Left ventricle myocardium superior (tissue), 1 donor: ENCODE data around the gene ELK3. TPM values are rescaled to one million over a fixed set of nuclear protein-coding genes. Genes with fewer than 3 reads are reported as not detected.
A peak's percentile ranks its signal among the peaks of the same experiment; 100 is the strongest.

Experiments
- ATAC-seq: fragments of 200-7000 bp; cut with Tn5 transposase; one replicate; pipeline ENCODE4 v1.9.1; 2020; ENCODE audit warnings: mild to moderate bottlenecking, moderate library complexity
- DNase-seq: peaks from one replicate; pipeline ENCODE4 v3.0.0-alpha.2; 2020
- intact Hi-C: fragments of 100-400 bp; cut with micrococcal nuclease; formaldehyde crosslinking; loops from one replicate; pipeline ENCODE4 v1.11.0; 2022
- total RNA-seq: library from RNA; stranded (reverse); fragmentation: NEBNext Ultra II Directional; extraction: Animal tissue kit (Norgen Biotek cat#: 25700); gene quantifications from one replicate; pipeline ENCODE4 v1.2.1, GENCODE V29; 2021
- donor health status: DM: no; HTN: yes; CAD: no; lungs with severe emphysema.

ELK3 gene
- total RNA-seq, 1 donor from 2014 or later = 21.1 TPM

DNA sequence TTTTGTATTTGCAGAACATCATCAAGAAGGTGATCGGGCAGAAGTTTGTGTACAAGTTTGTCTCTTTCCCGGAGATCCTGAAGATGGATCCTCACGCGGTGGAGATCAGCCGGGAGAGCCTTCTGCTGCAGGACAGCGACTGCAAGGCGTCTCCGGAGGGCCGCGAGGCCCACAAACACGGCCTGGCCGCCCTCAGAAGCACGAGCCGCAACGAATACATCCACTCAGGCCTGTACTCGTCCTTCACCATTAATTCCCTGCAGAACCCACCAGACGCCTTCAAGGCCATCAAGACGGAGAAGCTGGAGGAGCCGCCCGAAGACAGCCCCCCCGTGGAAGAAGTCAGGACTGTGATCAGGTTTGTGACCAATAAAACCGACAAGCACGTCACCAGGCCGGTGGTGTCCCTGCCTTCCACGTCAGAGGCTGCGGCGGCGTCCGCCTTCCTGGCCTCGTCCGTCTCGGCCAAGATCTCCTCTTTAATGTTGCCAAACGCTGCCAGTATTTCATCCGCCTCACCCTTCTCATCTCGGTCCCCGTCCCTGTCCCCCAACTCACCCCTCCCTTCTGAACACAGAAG lies 52.8 kb downstream of the ELK3 start:
- DNase-seq = no peak
- intact Hi-C loops = no loop called here
- no peak for ATAC-seq

DNA sequence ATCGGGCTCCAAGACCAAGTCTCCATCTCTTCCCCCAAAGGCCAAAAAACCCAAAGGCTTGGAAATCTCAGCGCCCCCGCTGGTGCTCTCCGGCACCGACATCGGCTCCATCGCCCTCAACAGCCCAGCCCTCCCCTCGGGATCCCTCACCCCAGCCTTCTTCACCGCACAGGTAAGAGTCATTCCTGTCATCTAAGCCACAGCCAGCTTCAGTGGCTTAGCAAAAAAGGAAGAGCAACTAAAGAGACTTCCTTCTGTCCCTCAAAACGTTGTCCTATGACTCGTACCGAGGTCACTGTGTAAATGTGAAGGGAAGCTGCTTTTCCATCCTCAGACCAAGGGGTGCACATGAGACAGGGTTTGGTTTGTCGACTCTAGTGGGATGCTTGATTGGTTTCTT lies 53.4 kb downstream of the ELK3 start:
- no peak for ATAC-seq
- no peak for DNase-seq
- intact Hi-C loops = no loop called here

DNA sequence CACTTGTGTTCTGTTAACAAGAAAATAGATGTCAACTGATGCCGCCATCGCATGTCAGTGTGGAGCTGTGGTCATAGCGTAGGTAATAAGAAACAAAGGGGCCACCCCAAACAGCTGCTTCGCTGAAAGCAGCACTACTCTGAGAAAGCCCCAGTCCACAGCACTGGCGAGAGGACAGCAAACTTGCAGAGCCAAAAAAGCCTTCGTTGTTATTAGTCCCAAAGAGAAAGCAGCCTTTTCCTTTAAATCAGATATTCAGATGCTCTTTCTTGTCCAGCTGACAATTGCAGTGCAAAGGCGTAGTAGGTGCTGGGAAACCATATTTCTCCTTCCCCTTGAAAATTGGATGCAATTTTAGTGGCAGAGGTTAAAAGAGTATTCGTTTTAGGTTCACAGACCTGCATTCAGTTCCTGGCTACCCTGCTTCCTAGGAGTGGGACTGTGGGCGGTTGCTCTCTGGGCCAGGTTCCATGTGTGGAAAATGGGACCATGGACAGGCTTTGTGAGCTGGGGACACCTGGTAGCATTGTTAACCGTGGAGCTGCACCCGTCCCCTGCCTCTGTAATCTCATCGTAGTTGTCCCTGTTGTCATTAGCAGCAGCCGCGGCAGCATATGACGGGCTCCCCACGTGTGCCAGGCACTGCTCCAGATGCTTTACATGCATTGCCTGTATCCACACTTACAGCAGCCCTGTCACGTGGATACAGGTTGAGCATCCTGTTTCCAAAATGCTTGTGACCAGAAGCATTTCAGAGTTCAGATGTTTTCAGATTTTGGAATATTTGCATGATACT lies 54.2 kb downstream of the ELK3 start:
- intact Hi-C loops = no loop called here
- ATAC-seq = peak; percentile 65
- peak; percentile 41 for DNase-seq

DNA sequence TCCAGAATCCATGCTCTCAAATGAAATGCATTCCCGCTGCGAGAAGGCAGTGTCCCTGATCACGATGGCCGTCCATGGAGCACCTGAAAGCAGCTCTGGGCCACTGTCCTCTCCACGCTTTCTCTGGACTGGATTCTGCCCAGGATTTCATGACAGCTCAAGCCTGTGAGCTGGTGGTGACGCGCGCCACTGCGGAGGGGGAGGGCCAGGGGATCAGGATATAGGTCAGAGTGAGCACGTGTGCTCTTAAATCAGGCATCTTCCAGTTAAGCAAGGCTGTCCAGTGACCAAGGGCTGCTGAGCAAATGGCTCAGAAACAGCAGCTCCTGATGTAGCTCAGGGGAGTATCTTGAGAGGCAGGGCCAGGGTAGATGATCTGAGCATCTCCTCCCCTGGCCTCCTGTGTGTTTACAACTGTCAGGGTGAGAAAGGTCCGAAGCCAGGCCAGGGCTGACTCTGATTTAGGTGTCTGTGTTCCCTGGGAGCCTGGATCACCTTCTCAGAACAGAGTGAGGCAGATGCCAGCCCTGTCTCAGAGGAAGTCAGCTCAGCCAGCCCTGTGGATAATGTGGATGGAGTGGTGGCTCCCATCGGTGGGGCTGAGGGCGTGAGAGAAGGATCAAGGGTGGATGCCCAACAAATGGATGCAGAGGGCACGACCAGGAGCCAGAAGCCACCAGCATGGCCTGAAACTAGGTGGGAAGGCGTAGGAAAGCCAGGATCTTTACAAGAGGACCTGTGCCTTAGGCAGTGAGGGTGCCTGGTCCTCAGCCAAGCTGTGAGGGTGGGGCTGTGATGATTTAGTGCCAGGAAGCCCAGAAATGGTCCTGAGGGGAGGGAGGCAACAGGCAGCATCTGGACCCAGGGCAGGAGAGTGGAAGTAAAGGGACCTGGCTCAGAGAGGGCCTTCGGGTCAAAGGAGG lies 55.3 kb downstream of the ELK3 start:
- intact Hi-C loops = no loop called here
- ATAC-seq (peak; percentile 90), DNase-seq (peak; percentile 76)

DNA sequence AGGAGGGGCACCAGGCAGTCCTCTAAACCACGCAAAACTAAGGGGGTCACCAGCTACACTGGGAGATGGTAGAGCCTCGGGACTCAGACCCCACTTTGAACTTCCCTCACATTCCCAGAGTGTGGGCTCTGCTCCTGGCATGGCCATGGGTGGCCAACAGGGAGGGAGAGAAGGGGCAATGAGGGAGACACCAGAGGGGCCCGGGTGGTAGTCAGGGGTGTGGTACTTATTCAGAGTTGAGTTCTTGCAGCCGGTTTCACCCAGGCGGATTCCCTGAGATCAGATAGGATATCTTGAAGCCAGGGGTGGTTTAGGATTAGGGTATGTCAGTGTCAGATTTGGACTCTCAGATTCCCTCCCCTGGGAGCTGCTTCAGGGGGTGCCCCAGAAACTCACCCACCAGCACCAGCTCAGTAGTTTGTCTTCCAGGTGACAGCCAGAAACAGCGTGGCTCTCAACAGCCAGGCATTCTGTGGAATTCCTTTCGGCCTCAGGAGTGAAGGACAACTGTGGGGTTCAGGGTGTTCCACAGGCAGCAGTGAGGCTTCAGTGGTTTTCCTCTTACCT lies 56.0 kb downstream of the ELK3 start:
- no peak for ATAC-seq
- intact Hi-C loops = no loop called here
- no peak for DNase-seq

DNA sequence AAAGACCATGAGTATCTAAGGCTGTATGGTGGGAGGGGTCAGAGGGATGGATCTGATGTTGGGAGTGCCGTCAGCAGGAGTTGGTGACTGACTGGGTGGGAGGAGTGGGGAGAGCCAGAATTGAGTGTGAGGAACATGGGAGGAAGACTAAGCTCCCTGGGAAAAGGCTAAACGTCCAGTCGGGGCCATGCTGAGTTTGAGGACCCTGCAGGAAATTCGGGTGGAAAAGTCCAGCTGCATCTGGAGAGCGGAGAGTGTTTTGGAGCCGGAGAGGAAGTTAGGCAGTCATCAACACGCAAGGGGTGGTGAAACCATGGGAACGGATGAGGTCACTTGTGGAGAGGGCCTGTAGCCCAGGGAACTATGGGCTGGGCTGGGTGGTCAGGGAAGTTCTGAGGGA lies 60.9 kb downstream of the ELK3 start:
- ATAC-seq = peak; percentile 88
- DNase-seq = peak; percentile 58
- intact Hi-C loops = no loop called here

DNA sequence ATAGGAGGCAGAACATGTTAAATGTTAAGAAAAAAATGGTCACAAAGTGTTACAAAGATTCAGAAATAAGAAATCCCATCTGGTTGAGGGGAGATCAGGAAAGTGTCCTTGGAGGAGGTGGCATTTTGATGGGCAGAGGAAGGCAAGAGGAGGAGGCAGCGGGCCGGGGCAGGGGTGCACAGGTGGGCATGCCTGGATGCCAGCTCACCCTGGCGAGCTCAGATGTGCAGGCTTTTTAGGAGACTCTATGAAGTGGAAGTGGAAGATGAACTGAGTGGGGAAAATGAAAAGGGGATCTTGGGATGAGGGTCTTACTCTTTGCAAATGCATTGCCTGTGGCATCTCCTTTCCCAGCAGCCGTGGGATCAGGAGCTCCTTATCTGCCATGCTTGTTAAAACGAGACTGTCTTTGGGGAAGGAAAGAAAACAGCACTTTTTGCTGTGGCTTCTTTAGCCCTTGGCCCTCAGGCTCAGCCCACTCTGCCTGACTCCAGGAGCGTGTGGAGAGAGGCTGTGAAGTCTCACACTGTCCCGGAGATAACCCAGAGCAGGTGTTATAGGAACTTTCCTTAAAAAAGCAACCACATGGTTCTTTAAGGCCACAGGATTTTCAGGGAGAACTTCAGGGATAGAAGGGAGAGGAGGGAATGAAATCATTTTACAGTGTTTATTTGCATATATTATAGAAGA lies 62.6 kb downstream of the ELK3 start:
- ATAC-seq (no peak), DNase-seq (no peak)
- intact Hi-C loops = no loop called here

DNA sequence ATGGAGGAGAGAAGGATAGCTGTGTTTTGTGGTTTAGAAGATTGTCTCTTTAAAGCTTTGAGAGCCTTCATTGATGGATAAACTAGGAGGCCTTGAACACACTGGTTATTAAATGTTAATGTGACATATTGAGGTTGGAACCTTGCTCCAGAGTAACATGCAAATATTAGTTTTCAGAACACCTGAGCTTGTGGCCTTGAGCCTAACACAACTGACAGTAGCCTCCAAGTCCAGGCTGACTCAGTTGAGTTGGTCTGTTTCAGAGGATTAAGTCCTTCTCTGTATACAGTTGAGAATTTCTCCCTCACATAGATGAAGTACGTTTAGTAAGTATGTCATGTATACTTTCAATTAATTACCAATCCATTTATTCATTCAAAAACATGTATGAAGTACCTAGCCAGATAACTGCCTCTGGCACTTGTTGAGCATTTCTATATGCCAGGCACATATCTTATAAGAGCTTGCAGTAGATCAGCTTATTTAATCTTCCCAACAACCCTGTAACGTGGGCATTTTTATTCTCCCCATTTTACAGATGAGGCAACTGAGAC lies 63.5 kb downstream of the ELK3 start:
- DNase-seq (no peak), ATAC-seq (no peak)
- intact Hi-C loops = no loop called here

DNA sequence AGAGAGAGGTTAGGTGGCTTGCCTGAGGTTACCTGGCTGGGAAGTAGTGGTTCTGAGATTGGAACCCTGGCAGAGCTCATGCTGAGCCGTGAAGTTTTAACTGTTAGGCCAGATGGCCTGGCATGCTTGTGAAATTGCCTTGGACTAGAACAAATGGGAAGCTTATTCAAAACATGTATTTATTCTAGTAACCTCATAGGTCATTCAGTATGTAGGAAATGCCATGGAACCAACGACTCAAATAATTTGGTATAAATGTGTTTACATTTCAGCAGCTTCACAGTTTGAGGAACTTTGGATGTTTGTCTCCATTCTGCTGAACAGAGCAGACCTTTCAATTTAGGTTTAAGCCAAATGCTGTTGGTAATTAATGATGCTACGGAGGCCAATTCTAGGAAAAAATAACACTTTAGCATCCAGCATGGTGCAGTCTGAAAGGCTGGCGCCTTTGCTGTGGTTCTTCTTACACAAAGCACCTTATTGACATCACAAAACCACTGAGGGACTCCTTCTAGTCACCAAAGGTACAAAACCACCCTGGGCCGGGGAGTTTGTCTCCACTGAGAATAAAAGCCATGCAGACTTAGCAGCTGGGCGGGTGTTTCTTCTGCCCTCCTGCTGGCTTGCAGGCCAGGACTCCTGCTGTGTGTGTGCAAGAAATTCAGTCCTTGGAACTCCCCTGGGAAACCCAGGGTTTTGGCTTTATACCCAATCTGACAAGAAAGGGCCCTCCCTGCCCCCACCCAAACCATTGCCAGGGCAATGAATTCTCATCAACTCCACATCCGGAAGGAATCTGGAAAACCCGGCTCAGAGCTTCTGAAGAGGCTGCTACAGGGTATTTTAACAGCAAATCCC lies 64.2 kb downstream of the ELK3 start:
- peak; percentile 68 for ATAC-seq
- intact Hi-C loops = no loop called here
- DNase-seq = peak; percentile 72

DNA sequence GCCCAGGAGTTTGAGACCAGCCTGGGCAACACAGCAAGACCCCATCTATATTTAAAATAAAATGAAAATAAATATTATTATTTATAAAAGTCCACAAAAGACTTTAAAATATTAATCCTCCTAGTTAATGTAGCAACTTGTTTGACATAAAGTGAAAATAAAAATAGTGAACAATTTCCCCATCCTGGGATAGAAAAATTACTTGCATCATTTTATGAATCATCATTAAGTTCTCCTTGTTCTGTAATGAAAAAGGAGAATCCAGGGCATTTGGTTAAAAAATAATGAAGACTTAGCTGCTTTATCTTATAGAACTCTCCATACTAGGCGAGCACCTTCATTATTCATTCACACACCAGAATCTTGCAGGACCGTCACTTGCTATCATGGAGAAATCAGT lies 66.1 kb downstream of the ELK3 start:
- no peak for ATAC-seq
- intact Hi-C loops = loop anchor here (5.0 kb wide), 1 partner anchor 42 kb away; no protein-coding TSS in a partner anchor
- DNase-seq = no peak

DNA sequence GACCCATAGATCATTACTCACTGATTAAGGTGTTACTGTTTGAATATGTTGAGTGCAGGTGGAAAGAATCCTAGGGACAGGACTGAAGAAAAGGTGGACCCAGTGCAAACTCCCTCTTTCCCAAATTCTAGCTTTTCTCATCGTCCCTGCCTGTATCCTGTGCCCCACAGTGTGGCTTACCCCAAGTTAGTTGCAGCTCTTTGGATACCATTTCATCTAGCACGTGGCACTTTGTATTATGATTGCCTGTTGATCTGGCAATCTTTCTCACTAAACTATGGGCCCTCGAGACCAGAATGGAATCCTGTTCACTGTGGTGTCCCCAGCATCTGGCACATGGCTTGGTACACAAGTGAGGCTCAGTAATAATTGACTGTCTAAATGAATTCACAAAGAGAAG lies 66.5 kb downstream of the ELK3 start:
- no peak for DNase-seq
- intact Hi-C loops = loop anchor here (5.0 kb wide), 1 partner anchor 42 kb away; no protein-coding TSS in a partner anchor
- ATAC-seq = no peak

DNA sequence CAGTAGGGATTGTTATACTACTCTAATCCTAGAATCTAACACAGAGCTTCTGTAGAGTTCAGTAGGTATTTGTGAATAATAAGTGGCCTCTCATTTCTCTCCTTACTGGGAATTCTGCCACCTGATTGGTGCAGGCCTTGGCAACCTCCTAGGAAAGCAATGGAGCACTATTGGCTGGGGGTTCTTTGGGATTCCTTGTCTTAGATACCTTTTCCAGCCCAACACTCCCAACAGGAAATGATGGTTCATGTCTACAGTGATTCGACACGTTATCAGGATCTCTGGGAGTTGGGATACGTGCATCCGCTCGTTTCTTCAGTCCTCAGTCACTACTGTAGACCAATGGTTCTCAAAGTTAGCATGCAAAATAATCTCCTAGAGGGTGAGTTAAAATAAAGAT lies 67.4 kb downstream of the ELK3 start:
- intact Hi-C loops = loop anchor here (5.0 kb wide), 1 partner anchor 41 kb away; no protein-coding TSS in a partner anchor
- ATAC-seq (no peak), DNase-seq (no peak)

DNA sequence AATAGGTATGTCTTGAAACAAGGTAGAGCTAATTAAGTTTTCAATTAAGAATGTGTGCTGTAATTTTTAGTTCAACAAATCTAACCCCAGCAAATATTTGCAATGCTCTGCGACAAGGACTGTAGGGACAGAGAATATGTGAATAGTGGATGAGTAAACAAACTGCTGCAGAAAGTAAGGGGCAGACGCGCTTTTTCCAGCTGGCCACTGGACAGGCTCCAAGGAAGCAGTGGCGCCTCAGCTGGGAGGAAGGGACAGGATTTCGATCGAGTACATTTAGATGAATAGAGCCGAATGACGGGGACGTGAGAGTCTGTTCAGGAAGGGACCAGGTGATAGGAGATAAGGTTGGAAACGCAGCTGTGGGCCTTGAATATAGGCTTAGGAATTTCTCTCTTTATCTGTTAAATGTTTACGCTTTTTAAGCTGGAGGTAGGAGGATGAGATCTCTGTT lies 69.3 kb downstream of the ELK3 start:
- DNase-seq (no peak), ATAC-seq (no peak)
- intact Hi-C loops = loop anchor here (5.0 kb wide), 1 partner anchor 39 kb away; no protein-coding TSS in a partner anchor

DNA sequence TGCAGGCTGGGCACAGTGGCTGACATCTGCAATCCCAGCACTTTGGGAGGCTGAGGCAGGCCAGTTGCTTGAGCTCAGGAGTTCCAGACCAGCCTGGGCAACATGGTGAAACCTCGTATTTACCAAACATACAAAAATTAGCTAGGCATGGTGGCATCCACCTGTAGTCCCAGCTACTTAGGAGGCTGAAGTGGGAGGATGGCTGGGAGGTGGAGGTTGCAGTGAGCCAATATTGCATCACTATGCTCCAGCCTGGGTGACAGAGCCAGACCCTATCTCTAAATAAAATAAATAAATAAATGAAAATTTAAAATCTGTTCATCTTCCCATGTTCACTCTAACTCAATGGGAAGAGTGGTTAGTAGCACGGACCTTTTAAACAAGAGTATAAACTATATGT lies 71.2 kb downstream of the ELK3 start:
- no peak for DNase-seq
- ATAC-seq = no peak
- intact Hi-C loops = no loop called here

DNA sequence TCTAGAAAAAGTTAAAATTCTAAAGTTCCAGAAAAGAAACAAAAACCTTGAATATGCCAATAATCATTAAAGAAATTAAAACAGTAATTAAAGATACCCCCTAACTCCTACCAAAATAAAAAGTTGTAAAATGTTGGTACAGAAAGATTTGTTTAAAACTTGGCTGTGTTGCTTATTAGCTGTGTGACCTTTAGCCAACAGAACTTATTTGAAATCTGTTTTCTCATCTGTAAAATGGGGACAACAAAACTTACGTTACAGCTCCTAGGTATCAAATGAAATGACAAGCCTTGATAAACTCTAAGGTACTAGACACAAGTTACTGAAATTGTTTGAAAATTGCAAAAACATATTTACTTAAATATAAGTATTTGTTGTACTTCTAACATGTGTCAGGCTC lies 71.7 kb downstream of the ELK3 start:
- DNase-seq = no peak
- no peak for ATAC-seq
- intact Hi-C loops = no loop called here

DNA sequence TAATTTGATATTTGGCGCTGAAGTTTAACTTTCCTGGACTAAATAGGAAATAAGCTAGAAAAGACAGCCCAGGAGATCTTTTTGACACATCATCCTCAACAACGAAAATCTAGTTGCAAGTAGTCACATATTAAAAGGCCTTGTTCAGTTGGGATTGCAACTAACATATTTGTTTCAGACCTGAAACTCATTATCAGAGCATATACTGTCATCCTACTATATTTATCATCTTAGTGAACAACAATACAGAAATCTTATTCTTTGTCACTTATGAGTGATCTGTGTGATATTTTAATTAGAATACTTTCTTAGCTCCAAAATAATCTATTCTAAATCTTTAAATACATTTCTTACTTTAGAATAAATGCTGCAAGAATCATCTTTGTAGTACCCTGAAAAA lies 72.1 kb downstream of the ELK3 start:
- intact Hi-C loops = no loop called here
- no peak for ATAC-seq

DNA sequence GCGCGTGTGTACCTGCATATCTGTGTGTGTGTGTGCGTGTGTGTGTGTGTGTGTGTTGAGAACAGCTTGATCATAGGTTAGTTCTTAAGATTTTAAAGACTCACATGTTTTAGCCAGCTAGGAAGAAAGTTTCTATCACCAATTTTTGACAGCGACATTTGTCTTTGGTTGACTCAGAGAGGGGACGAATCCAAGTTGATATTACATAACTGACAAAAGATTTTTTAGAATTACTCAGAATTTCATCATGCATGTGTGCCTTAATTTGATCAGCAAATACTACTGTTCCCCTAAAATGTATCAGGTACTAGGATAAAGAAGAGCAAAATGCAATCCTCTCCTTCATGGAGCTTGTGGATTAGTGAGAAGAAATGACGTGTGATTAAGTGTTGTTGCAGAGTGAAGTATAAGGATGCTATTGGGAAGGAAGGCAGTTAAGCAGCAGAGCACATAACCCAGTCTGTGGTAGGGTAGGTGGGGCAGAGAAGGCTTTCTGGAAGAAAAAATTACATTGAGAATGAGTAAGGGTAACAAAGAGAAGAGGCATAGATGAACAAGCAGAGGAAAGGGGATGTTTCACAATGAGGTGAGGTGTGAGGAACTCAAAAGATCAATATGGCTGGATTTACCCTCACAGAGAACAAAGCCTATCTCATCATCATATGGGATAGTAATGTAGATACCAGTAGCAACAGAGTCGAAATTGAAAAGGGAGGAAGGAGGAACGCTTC lies 77.5 kb downstream of the ELK3 start:
- intact Hi-C loops = loop anchor here (1.0 kb wide), 1 partner anchor 35 kb away; no protein-coding TSS in a partner anchor
- DNase-seq = no peak
- no peak for ATAC-seq

More for the DNA sequence above, 72.1 kb downstream of the ELK3 start:
- no peak for DNase-seq
